HUDEP-2 (cell line): ENCODE measurements around the gene ANGEL2.
A peak's percentile ranks its signal among the peaks of the same experiment; 100 is the strongest.
"Not testable (repeated sequence)": the region's sequence is repeated elsewhere in the genome, so short reads cannot be mapped to it uniquely, and the experiment has no call there.

ENCODE experiments used
- DNase-seq, 76 experiments: peaks; one replicate each; lab custom pipeline; 2025; ENCODE audit not compliant: unreplicated experiment in 76 of 76; lab: John Stamatoyannopoulos, UW

Gene ANGEL2

GRCh38 chr1:213015099-213016050, at the start of gene ANGEL2:
Gene ANGEL2, minus strand, starts transcription at chr1:213015867. Its CDS starts 196 bp downstream, at chr1:213015671.
- DNase-seq: peak; percentile 51 to 96 (median 90)

- DNase-seq: no peak
These were observed 45.6 kb upstream of the ANGEL2 start for GRCh38 chr1:213061263-213061662.

DNA sequence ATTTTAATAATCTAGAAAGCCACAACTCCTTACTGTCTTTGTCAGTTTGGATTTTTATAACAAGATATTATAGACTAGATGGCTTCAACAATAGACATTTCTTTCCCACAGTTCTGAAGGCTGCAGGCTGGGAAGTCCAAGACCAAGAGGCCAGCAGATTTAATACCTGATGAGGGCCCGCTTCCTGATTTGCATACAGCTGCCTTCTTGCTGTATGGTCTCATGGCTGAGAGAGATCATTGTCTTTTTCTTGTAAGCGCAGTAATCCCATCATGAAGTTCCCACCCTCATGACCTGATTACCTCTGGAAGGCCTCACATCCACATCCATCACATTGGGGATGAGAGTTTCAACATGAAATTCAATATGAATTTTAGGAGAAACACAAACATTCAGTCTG, 45.2 kb upstream of the ANGEL2 start:
- DNase-seq: no peak

- DNase-seq: no peak
These were observed 41.8 kb upstream of the ANGEL2 start for GRCh38 chr1:213057264-213058059.

- DNase-seq: no peak
These were observed 40.1 kb upstream of the ANGEL2 start for GRCh38 chr1:213055767-213056166.

DNA sequence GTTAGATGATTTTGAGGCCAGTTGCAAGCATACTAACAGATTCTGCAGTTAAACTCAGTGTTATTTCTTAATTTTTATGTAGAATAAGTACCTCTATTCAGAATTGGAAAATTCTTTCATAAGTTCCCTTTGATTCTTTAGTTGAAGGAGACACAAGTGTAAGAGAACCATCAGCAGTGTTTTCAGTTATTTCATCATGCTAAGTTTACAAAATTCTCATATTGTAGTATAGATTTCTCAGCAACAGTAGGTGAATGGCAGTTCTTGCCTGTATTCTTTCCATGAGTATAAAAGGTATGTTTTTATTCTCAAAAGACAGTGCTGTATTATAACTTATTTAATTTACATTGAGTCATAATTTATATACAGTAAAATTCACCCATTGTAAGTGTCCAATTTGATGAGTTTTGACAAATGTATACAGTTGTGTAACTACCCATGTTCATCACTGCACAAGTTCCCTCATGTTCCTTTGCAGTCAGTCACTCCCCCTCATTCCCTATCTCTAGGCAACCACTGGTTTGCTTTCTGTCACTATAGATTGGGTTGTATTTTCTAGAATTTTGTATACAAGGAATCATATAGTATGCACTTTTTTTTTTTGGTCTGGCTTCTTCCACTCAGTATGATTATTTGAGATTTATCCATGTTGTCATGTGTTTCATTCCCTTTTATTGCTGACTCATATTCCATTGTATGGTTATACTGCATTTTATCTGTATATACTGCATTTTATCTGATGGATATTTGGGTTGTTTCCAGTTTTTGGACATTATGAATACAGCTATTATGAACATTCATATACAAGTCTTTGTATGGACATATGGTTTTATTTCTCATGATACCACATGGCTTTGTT, 39.3 kb upstream of the ANGEL2 start:
- DNase-seq: peak in 26 of 76 experiments; percentile 9 to 62 (median 31)

DNA sequence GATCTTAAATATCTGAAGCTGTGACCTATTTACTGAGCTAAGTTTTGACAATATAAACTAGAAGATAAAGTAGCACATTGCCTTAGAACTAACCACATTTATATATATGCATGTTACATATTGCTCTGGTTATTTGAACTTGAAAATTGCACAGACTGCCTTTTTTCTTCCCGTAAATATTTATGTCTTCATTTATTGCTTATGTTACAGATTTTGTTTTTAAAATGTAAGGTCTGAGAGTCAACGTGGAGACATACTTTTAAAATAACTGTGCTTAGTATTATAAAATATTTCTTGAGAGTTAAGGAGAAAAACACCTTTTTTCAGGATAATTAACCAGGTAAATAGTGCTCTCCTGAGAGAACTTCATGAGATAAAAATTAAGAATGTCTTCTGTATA, 38.5 kb upstream of the ANGEL2 start:
- no peak for DNase-seq

DNA sequence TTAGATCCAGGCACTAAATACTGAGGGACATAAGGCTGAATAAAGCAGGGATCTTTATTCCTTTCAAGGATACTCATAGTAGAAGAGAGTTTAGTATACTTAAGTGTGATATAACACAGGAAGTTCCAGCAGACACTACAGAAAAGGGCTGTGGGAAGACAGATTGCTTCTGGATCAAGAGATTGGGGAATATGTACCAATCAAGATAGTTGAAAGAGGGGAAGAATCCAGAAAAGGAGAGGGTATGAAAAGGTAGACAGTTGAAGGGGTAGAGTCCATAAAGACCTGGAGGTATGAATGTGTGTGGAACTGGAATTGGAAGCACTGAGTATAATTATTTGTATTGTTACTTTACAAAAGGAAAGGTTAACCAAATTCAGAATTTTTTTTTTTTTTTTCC, 37.8 kb upstream of the ANGEL2 start:
- no peak for DNase-seq

- DNase-seq: no peak
These were observed 36.2 kb upstream of the ANGEL2 start for GRCh38 chr1:213051881-213052202.

- peak in 74 of 76 experiments; percentile 16 to 83 (median 68) for DNase-seq
These were observed 35.6 kb upstream of the ANGEL2 start, which contains the start of gene RPS6KC1 for GRCh38 chr1:213051127-213051880. Gene RPS6KC1, plus strand, starts transcription at chr1:213051241. Its CDS starts 164 bp downstream, at chr1:213051405.

- DNase-seq: no peak
These were observed 35.1 kb upstream of the ANGEL2 start for GRCh38 chr1:213050745-213051126.

DNA sequence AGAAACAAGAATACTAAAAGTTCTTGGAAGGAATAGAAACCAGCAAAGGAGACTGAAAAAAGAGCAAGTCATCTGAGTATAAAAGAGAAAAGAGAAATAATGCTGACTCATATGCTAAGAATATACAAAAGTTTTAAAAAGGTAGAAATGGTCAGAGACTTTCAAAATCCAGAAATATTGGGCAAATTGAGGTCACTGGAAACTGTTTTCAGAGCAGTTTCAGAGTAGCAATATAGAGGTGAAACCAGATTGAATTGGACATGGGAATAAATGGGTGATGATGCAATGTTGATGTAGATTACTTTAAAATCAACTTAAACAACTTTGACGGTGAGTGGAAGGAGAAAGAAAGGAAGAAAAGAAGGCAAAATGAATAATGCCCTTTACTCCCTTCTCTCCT, 33.6 kb upstream of the ANGEL2 start:
- DNase-seq: no peak

DNA sequence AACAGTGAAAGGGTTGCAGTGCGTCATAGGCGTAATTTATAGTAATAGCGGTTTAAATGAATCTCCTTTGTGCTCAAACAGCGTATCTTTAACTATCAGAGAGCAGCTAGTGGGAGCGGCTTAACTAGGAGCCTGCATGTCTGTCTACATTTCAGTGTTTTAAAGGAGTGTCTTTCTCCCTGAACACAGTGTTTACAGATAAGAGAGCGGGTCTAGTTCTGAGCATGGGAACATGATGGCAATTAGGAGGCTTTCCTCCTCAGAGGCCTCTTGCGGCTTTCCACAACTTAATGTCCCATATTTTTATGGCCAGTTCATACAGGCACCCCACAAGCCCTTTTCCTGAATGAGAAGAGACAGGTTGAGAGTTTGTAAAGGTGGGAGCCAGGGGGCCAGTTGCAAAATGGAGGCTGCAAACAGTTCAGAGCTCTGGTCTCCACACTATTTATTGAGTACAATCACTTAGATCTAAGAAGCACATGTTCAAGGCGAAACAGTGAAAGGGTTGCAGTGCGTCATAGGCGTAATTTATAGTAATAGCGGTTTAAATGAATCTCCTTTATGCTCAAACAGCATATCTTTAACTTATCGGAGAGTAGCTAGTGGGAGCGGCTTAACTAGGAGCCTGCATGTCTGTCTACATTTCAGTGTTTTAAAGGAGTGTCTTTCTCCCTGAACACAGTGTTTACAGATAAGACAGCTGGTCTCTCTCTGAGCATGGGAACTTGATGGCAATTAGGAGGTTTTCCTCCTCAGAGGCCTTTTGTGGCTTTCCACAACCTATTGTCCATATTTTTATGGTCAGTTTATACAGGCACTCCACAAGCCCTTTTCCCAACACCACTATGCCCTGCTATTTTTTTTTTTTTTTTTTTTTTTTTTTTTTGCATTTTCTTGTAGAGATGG, 29.9 kb upstream of the ANGEL2 start:
- peak in 7 of 76 experiments; percentile 11 to 22 (median 18) for DNase-seq

- DNase-seq: no peak
These were observed 25.8 kb upstream of the ANGEL2 start for GRCh38 chr1:213041443-213041842.

DNA sequence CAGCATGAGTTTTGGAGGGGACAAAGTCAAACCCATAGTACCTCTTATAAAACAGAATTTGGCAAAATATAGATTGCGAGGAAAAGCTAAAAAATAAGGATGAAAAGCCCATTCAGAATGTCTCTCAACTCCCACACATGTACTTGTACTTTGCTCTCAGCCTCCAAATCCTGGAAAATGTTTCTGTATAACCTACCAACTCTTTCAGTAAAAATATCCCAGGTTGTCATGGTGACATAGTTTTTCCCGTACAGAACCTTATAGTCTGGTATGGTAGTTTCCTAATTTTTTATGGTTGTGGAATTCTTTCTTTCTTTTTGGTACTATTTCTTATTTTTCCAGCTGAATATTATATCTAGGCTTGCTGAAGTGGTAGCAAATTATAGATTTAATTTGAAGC, 19.9 kb upstream of the ANGEL2 start:
- no peak for DNase-seq

DNA sequence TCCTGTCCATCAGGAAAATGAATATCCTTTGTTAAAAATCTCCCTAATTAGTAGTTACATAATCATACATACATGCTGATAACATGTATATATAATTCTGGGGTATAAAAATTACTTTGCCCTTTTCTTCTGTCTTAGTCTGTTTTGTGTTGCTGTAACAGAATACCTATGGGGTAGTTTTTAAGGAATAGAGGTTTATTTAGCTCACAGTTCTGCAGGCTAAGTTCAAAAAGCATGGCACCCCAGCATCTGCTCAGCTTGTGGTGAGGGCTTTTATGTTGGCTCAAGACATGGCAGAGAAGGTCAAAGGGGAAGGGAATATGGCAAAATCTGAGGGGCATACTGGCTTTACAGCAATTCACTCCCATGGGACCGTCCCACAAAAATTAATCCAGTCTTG, 19.0 kb upstream of the ANGEL2 start:
- no peak for DNase-seq

DNA sequence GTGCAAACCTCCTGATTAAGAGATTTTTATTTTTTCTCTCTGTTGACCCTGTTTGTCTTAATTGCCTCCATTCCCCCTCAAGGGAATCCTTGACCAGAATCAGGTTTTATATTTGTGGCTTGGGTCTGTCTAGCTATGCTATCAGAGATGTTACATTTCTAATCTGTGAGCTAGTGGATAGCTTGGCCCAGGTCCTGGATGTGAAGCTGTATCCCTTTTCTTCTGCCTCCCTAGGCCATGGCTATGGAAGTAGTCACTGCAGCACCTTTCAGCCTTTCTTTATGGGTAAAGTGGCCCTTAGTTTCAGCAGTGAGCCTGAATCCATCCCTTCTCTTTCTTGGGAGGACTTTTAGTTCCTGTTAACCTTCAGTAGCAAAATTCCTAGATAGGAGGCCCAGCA, 17.0 kb upstream of the ANGEL2 start:
- DNase-seq: no peak

GRCh38 chr1:213027024-213027423, 11.4 kb upstream of the ANGEL2 start:
- not testable (repeated sequence) for DNase-seq

GRCh38 chr1:213020016-213020415, 4.3 kb upstream of the ANGEL2 start:
- DNase-seq: no peak
